Nephron progenitor cell (in vitro differentiated cells): ENCODE measurements around the gene CHPF.
A peak's percentile ranks its signal among the peaks of the same experiment; 100 is the strongest.

ENCODE experiments used
- DNase-seq: peaks from one replicate; pipeline ENCODE4 v3.0.0; 2021
- H3K27ac Mint-ChIP-seq: 2 replicates; pipeline ENCODE4 v1.8.0; 2021; ENCODE audit warnings: mild to moderate bottlenecking, moderate library complexity, mixed read lengths
- H3K27me3 Mint-ChIP-seq: 2 replicates; pipeline ENCODE4 v1.8.0; 2021; ENCODE audit warnings: mild to moderate bottlenecking, low read depth, mixed read lengths; ENCODE audit not compliant: poor library complexity
- H3K36me3 Mint-ChIP-seq: 2 replicates; pipeline ENCODE4 v1.8.0; 2021; ENCODE audit warnings: low read depth, mixed read lengths
- H3K4me1 Mint-ChIP-seq: 2 replicates; pipeline ENCODE4 v1.8.0; 2021; ENCODE audit warnings: mixed read lengths
- H3K4me3 Mint-ChIP-seq: 2 replicates; pipeline ENCODE4 v1.8.0; 2021; ENCODE audit warnings: mild to moderate bottlenecking, moderate library complexity, mixed read lengths
- H3K9me3 Mint-ChIP-seq: 2 replicates; pipeline ENCODE4 v1.8.0; 2021; ENCODE audit warnings: mild to moderate bottlenecking, moderate library complexity, mixed read lengths
- TF ChIP-seq, protein P1 (sequence below): fragments of 200-600 bp; sonication (generic); IDR thresholded peaks from 2 replicates; pipeline ENCODE4 v1.5.0; 2021; ENCODE audit warnings: antibody characterized with exemption

CHPF gene

DNA sequence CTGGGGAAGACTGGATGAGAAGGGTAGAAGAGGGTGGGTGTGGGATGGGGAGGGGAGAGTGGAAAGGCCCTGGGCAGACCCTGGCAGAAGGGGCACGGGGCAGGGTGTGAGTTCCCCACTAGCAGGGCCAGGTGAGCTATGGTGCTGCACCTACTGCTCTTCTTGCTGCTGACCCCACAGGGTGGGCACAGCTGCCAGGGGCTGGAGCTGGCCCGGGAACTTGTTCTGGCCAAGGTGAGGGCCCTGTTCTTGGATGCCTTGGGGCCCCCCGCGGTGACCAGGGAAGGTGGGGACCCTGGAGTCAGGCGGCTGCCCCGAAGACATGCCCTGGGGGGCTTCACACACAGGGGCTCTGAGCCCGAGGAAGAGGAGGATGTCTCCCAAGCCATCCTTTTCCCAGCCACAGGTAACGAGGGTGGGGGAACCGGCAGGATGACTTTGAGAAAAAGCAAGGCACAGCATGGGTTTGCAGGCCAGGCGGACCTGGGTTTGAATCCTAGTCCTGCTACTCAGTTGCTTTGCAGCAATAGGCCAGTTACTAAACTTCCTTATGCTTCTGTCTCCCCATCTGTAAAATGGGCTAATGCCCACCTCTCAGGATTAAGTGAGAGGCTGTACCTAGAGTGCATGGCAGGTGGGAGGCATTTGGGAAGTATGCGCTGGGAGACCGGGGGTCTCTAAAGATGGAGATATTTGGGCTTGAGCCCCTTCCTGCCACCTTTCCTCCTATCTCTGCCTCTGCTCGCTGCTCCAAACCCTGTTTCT is 28.8 kb upstream of the CHPF start, which contains the start of gene INHA:
INHA (plus strand) TSS at position 74 of the 765 bp plus-strand sequence; CDS start at position 139, 65 bp downstream.
- Mint-ChIP-seq H3K27me3 (peaks cover 14% of the 10 kb centered on the region), H3K9me3 (no peaks in the 10 kb centered on the region), H3K4me1 (peaks cover 61% of the 10 kb centered on the region), H3K27ac (peak within 1 kb of the TSS; percentile 56), H3K4me3 (peak within 1 kb of the TSS; percentile 75), H3K36me3 (peaks cover 21% of the 10 kb centered on the region)
- TF ChIP-seq, protein P1, sequence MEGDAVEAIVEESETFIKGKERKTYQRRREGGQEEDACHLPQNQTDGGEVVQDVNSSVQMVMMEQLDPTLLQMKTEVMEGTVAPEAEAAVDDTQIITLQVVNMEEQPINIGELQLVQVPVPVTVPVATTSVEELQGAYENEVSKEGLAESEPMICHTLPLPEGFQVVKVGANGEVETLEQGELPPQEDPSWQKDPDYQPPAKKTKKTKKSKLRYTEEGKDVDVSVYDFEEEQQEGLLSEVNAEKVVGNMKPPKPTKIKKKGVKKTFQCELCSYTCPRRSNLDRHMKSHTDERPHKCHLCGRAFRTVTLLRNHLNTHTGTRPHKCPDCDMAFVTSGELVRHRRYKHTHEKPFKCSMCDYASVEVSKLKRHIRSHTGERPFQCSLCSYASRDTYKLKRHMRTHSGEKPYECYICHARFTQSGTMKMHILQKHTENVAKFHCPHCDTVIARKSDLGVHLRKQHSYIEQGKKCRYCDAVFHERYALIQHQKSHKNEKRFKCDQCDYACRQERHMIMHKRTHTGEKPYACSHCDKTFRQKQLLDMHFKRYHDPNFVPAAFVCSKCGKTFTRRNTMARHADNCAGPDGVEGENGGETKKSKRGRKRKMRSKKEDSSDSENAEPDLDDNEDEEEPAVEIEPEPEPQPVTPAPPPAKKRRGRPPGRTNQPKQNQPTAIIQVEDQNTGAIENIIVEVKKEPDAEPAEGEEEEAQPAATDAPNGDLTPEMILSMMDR = no peak
- DNase-seq = no peak

DNA sequence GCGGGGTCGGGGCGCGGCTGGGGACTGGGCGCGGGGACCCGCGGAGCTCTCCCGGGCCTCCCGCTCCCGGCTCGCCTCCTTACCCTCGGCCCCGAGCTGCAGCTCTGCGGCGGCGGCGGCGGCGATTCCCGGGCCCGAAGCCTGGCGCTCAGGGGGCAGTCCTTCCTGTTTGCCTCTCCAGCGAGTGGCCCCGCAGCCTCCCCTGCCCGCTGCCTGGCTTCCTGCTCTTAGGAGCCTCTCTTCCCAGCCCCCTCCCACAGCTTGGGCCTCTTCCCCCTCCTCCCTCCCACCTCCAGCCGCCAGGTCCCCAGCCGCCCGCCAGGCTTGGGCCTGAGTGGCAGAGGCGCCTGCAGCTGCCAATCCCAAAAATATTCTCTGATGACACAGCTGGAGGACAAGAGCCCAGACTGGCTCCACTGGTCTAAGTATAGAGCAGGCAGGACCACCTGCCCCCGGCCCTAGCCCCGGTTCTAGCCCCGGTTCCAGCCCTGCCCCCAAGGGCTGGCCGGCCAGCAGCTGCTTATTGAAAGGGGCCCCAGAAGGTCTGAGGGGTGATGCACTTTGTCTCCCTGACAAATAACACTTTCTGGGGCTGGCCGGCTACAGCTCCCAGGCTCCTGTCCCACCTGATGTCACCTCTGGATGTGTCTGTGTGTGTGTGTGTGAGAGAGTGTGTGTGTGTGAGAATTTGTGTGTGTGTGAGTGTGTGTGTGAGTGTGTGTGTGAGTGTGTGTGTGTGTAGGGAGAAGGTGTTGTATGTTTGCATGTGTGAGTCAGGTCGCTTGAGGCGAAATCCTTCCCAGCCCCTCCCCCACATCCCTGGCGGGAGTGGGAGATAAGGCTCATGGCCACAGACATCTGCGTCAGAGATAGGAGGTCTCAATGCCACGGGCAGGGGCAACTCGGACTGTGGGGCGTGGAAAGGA is 28.0 kb upstream of the CHPF start, which contains the start of gene OBSL1:
OBSL1 (minus strand) TSS at position 229 of the 926 bp plus-strand sequence. CDS start 307 bp downstream, outside the sequence.
- Mint-ChIP-seq H3K4me1 (peaks cover 52% of the 10 kb centered on the region), H3K4me3 (peak within 1 kb of the TSS; percentile 75), H3K9me3 (no peaks in the 10 kb centered on the region), H3K36me3 (peaks cover 25% of the 10 kb centered on the region), H3K27ac (peak within 1 kb of the TSS; percentile 56), H3K27me3 (peaks cover 14% of the 10 kb centered on the region)
- peak; percentile 81 for DNase-seq
- TF ChIP-seq, protein P1 = no peak

DNA sequence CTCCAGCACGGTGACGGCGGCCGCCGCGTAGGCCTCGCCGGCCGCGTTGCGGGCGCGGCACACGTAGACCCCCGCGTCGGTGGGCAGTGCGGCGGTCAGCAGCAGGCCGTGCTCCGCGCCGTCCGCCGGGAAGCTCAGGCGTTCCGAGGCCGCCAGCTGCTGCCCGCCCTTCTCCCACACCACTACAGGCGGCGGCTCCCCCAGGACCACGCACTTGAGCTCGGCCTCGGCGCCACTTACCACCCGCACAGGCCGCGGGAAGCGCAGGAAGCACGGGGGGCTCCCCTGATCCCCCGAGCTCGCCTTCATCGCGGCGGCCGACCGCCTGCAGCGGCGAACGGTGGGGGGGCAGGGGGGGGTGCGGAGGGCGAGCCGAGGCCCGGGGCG is 27.3 kb upstream of the CHPF start:
- Mint-ChIP-seq H3K4me1 (peaks cover 46% of the 10 kb centered on the region), H3K27ac (no peak overlapping the region), H3K36me3 (peaks cover 31% of the 10 kb centered on the region), H3K9me3 (no peaks in the 10 kb centered on the region), H3K4me3 (peak overlapping the region; percentile 61), H3K27me3 (peaks cover 11% of the 10 kb centered on the region)
- peak; percentile 50 for DNase-seq
- TF ChIP-seq, protein P1 = no peak

DNA sequence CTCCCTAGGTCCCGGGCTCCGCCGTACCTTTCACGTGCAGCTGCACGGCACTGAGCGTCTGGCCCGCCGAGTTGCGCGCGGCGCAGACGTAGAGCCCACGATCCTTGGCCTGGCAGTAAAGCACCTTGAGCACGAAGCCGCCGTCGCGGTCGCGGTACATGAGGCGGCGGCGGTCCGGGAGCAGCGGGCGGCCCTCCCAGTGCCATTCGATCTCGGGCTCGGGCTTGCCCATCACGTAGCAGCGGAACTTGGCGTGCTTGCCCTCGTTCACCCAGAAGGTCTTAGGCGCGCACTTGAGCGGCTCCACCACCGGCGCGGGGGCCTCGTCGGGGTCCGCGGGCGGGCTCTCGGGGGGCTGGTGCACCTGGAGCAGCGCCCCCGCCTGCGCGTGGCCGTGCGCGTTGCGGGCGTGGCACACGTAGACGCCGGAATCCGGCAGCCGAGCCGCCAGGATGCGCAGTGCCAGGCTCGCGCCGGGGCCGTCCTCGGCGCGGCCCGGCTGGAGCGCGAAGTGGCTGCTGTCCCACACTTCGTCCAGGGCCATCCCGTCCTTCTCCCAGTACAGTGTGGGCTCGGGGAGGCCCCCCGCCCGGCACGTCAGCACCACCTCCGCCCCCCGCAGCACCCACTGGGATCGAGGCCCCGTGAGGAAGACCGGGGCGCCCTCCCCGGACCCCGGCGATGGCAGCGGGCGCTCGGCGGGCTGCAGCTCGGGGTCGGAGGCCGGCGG is 26.8 kb upstream of the CHPF start:
- DNase-seq = peak; percentile 44
- H3K4me1 Mint-ChIP-seq = peaks cover 40% of the 10 kb centered on the region
- peaks cover 6% of the 10 kb centered on the region for H3K27me3 Mint-ChIP-seq
- no peaks in the 10 kb centered on the region for H3K9me3 Mint-ChIP-seq
- H3K4me3 Mint-ChIP-seq = peak overlapping the region; percentile 78
- H3K27ac Mint-ChIP-seq = no peak overlapping the region
- TF ChIP-seq, protein P1 = no peak
- H3K36me3 Mint-ChIP-seq = peaks cover 35% of the 10 kb centered on the region

DNA sequence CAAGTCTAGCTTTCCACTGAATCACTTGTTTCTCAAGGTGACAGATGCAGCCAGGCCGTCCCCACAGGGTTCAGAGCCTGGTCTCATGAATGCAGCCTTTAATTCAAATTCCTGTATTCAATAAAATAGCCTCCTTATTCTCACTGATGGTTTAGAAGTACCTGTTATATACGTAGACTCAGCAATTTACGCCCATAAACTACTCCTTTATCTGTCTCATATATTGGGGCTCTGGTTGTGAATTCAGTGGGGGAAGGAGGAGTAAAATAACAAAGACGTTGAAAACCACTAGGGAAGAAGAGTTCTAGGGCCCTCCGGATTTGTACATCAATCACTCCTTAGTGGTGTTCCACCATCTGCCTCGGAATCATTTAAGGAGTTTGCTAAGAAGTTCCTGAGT is 26.0 kb upstream of the CHPF start:
- Mint-ChIP-seq H3K27me3 (peaks cover 5% of the 10 kb centered on the region), H3K27ac (no peak overlapping the region)

More for the DNA sequence above, 26.0 kb upstream of the CHPF start:
- DNase-seq = no peak
- TF ChIP-seq, protein P1 = no peak
- peaks cover 42% of the 10 kb centered on the region for H3K36me3 Mint-ChIP-seq
- H3K4me3 Mint-ChIP-seq = peak overlapping the region; percentile 78
- peaks cover 37% of the 10 kb centered on the region for H3K4me1 Mint-ChIP-seq
- H3K9me3 Mint-ChIP-seq = no peaks in the 10 kb centered on the region
